ENCODE measurements around the gene TRIM63.

TRIM63 gene

DNA sequence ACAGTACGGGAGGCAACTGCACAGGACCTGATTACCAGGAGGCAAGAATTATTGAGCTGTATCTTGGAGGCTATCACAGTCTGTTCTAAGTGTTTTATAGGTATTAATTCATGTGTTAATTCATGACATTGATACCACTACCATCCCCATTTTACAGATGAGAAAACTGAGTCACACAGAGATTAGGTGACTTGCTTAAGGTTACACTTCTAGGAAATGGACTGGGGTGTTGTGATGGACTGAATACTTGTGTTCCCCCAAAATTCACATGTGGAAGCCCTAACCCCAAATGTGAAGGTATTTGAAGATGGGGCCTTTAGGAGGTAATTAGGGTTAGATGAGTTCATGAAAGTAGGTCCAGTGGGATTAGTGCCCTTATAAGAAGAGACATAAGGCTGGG is 10.1 kb upstream of the TRIM63 start:
- Mint-ChIP-seq H3K9me3 (no peaks in the 10 kb centered on the region), H3K4me1 (no peaks in the 10 kb centered on the region), H3K27me3 (peaks cover 67% of the 10 kb centered on the region), H3K36me3 (no peaks in the 10 kb centered on the region), H3K4me3 (no peak overlapping the region), H3K27ac (no peak overlapping the region)
- ATAC-seq: no peak

- H3K9me3 Mint-ChIP-seq: no peaks in the 10 kb centered on the region
- no peak overlapping the region for H3K27ac Mint-ChIP-seq
- peaks cover 63% of the 10 kb centered on the region for H3K27me3 Mint-ChIP-seq
- H3K4me1 Mint-ChIP-seq: no peaks in the 10 kb centered on the region
- H3K4me3 Mint-ChIP-seq: no peak overlapping the region
- no peak for ATAC-seq
- no peaks in the 10 kb centered on the region for H3K36me3 Mint-ChIP-seq
Observed at GRCh38 chr1:26075421-26076144, 8.2 kb upstream of the TRIM63 start.

GRCh38 chr1:26072305-26072704 is 4.9 kb upstream of the TRIM63 start:
- no peak for ATAC-seq
- peaks cover 79% of the 10 kb centered on the region for H3K27me3 Mint-ChIP-seq
- no peaks in the 10 kb centered on the region for H3K9me3 Mint-ChIP-seq
- H3K4me3 Mint-ChIP-seq: no peak overlapping the region
- no peaks in the 10 kb centered on the region for H3K36me3 Mint-ChIP-seq
- no peak overlapping the region for H3K27ac Mint-ChIP-seq
- H3K4me1 Mint-ChIP-seq: no peaks in the 10 kb centered on the region

DNA sequence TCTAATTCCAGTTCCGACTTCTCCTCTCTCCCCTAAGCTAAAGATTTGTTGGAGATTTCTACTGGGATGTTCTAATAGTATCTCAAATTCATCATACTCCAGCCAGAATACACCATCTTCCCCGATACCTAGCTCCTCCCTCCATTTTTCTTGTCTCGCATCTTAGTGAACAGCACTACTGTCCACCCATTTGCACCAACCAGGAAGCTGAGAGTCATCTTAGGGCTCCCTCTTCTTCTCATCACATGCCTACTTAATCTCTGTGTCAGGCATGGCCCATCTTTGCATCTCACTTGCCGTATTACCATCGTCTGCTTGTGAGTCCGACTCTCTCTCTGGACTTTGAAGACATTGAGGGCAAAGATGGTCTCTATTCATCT is 3.5 kb upstream of the TRIM63 start:
- Mint-ChIP-seq H3K4me3 (no peak overlapping the region), H3K27me3 (peaks cover 80% of the 10 kb centered on the region), H3K36me3 (no peaks in the 10 kb centered on the region), H3K4me1 (no peaks in the 10 kb centered on the region), H3K27ac (no peak overlapping the region), H3K9me3 (no peaks in the 10 kb centered on the region)
- no peak for ATAC-seq

DNA sequence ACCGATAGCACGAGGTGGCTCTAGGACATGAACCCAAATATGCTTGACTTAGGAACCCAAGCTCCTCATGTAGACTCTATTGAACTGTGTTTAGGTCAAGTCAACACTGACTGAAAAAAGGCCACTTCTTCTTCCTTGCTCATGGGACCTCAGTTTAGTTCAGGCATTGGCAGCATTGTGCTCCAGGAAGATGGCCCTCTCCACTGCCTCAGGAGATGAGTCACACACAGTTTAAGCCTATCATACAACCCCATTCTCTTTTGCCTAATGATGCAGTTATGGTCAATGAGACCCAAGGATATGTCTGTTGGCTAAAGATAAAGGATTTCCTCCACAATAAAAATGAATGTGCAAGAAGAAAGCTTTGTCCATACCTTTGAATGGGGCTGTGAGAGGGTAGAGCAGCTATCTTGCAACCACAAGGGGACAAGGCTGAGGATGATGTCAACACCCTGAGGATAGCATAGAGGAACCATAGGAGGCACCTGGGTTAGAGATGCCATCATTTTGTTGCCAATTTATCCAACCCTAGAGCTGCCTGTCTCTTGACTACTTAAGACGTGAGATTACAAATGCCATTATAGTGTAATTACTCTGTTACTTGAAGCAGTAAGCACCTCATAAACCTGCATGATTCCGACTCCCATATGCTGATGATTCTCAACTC is 3.0 kb upstream of the TRIM63 start:
- no peak for ATAC-seq
- Mint-ChIP-seq H3K27ac (no peak overlapping the region), H3K4me3 (no peak overlapping the region), H3K9me3 (no peaks in the 10 kb centered on the region), H3K4me1 (no peaks in the 10 kb centered on the region), H3K36me3 (no peaks in the 10 kb centered on the region), H3K27me3 (peaks cover 80% of the 10 kb centered on the region)

GRCh38 chr1:26069941-26070295 is 2.5 kb upstream of the TRIM63 start:
- Mint-ChIP-seq H3K27ac (no peak overlapping the region), H3K4me3 (no peak overlapping the region), H3K4me1 (no peaks in the 10 kb centered on the region), H3K27me3 (peaks cover 79% of the 10 kb centered on the region), H3K9me3 (no peaks in the 10 kb centered on the region), H3K36me3 (no peaks in the 10 kb centered on the region)
- ATAC-seq: no peak

DNA sequence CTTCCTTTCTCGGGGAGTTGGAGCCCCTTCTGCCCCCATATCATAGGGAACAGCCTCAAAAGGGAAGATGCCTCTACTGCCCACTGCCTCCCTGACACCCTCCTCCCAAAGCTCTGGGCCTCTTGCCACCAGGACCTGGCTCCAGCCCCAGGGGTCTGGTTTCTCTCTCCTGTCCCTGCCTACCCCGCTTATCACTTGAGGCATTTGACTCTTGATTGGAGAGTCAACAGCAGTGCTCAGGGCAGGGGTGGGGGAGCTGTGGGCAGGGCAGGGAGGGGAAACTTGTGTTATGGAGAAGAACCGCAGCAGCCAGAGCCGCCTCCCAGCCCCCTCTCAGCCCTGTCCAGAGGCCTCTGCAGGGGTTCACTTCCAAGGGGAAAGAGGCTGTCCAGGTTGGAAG is 573 bp downstream of the TRIM63 start:
- Mint-ChIP-seq H3K36me3 (no peaks in the 10 kb centered on the region), H3K9me3 (no peaks in the 10 kb centered on the region), H3K4me3 (no peak overlapping the region), H3K4me1 (no peaks in the 10 kb centered on the region), H3K27ac (no peak overlapping the region), H3K27me3 (peaks cover 60% of the 10 kb centered on the region)
- ATAC-seq: no peak

- H3K9me3 Mint-ChIP-seq: no peaks in the 10 kb centered on the region
- peaks cover 56% of the 10 kb centered on the region for H3K27me3 Mint-ChIP-seq
- H3K4me3 Mint-ChIP-seq: no peak overlapping the region
- no peak overlapping the region for H3K27ac Mint-ChIP-seq
- H3K36me3 Mint-ChIP-seq: no peaks in the 10 kb centered on the region
- ATAC-seq: no peak
- no peaks in the 10 kb centered on the region for H3K4me1 Mint-ChIP-seq
Observed at GRCh38 chr1:26066160-26066559, 1.3 kb downstream of the TRIM63 start.

- H3K9me3 Mint-ChIP-seq: no peaks in the 10 kb centered on the region
- H3K4me1 Mint-ChIP-seq: no peaks in the 10 kb centered on the region
- ATAC-seq: no peak
- H3K4me3 Mint-ChIP-seq: no peak overlapping the region
- H3K27me3 Mint-ChIP-seq: peaks cover 64% of the 10 kb centered on the region
- no peak overlapping the region for H3K27ac Mint-ChIP-seq
- H3K36me3 Mint-ChIP-seq: no peaks in the 10 kb centered on the region
Observed at GRCh38 chr1:26064553-26064952, 2.9 kb downstream of the TRIM63 start.

GRCh38 chr1:26060832-26061574 is 6.4 kb downstream of the TRIM63 start:
- Mint-ChIP-seq H3K27me3 (peaks cover 47% of the 10 kb centered on the region), H3K36me3 (no peaks in the 10 kb centered on the region), H3K27ac (no peak overlapping the region), H3K4me1 (no peaks in the 10 kb centered on the region), H3K9me3 (no peaks in the 10 kb centered on the region), H3K4me3 (no peak overlapping the region)
- ATAC-seq: no peak

DNA sequence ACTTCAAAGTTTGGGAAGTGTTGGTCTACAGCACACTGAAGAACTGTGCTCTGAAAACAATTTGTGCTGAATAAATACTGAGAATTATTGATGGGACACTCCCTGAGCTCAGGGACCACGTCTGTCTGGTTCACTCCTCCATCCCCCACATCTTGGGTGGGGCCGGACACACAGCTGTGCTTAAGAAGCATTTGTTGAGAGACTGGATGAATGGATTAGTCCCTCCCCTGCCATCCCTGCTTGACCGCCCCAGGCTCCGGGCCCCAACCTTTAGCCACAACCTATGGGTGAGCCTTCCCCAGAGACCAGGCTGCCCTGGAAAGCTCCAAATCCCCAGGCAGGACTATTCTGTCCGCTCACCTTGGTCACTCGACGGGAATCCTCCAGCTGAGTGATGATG is 7.5 kb downstream of the TRIM63 start:
- no peaks in the 10 kb centered on the region for H3K36me3 Mint-ChIP-seq
- H3K4me1 Mint-ChIP-seq: no peaks in the 10 kb centered on the region
- H3K27ac Mint-ChIP-seq: no peak overlapping the region
- ATAC-seq: no peak
- H3K9me3 Mint-ChIP-seq: no peaks in the 10 kb centered on the region
- peaks cover 48% of the 10 kb centered on the region for H3K27me3 Mint-ChIP-seq
- H3K4me3 Mint-ChIP-seq: no peak overlapping the region

DNA sequence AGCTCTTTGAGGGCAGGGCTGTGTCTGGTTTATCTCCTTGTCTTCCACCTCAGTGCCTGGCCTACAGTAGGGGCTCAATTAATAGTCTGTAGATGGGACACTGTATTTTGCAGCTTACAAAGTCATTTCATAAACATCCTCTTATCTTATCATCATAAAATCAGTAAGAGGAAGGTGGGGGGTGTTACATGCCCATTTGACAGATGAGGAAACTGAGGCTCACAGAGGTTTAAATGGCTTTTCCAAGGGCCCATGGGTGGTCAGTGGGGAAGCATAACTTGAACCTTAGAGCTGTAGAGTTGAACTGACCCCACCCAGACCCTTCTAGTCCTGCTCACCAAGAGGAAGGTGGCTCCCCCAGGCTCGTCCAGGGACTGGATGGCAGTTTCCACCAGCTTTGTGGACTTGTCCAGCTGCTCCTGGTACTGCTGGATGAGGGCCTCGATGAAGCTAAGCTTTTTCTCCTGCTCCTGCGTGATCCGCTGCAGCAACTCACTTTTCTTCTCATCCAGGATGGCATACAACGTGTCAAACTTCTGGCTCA is 9.3 kb downstream of the TRIM63 start:
- Mint-ChIP-seq H3K4me3 (no peak overlapping the region), H3K27ac (no peak overlapping the region), H3K4me1 (no peaks in the 10 kb centered on the region), H3K27me3 (peaks cover 57% of the 10 kb centered on the region), H3K36me3 (no peaks in the 10 kb centered on the region), H3K9me3 (no peaks in the 10 kb centered on the region)
- ATAC-seq: no peak

DNA sequence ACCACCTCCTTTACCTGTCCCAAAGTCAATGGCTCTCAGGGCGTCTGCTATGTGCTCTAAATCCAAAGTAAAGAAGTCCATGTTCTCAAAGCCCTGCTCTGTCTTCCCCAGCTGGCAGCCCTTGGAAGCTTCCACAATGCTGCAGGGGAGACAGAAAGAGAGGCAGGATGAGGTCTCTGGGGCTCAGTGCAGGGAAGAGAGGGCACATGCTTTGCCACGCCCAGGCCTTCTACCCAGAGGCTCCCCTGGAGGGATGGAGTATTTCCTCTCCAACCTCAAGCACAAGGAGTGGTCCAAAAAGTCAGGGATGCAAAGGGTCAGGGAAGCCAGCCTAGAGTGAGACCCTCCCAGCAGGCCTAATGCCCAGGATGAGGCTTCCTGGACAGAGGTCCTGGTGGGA is 10.2 kb downstream of the TRIM63 start:
- no peak for ATAC-seq

GRCh38 chr1:26055041-26055440 is 12.4 kb downstream of the TRIM63 start:
- Mint-ChIP-seq H3K9me3 (no peaks in the 10 kb centered on the region), H3K36me3 (no peaks in the 10 kb centered on the region), H3K4me3 (no peak overlapping the region), H3K27ac (no peak overlapping the region), H3K4me1 (no peaks in the 10 kb centered on the region), H3K27me3 (peaks cover 61% of the 10 kb centered on the region)
- no peak for ATAC-seq

More for the DNA sequence above, 10.2 kb downstream of the TRIM63 start:
- Mint-ChIP-seq H3K4me1 (no peaks in the 10 kb centered on the region), H3K36me3 (no peaks in the 10 kb centered on the region), H3K9me3 (no peaks in the 10 kb centered on the region), H3K27ac (no peak overlapping the region), H3K27me3 (peaks cover 57% of the 10 kb centered on the region), H3K4me3 (no peak overlapping the region)

- no peaks in the 10 kb centered on the region for H3K4me1 Mint-ChIP-seq
- H3K27me3 Mint-ChIP-seq: peaks cover 61% of the 10 kb centered on the region
- no peaks in the 10 kb centered on the region for H3K36me3 Mint-ChIP-seq
- H3K27ac Mint-ChIP-seq: no peak overlapping the region
- H3K4me3 Mint-ChIP-seq: no peak overlapping the region
- no peak for ATAC-seq
- H3K9me3 Mint-ChIP-seq: no peaks in the 10 kb centered on the region
Observed at GRCh38 chr1:26053718-26054560, 13.5 kb downstream of the TRIM63 start.
